ES-I3 (cell line): Measurements from ENCODE around the gene WWP2.
"Not testable (repeated sequence)": the region's sequence is repeated elsewhere in the genome, so short reads cannot be mapped to it uniquely, and the experiment has no call there.

ENCODE experiments used
- H3K36me3 ChIP-seq: 2 replicates; pipeline ENCODE4 v1.6.1; 2013; ENCODE audit warnings: mild to moderate bottlenecking, low read length, control low read depth, moderate library complexity; ENCODE audit not compliant: insufficient read depth
- H3K4me1 ChIP-seq: 2 replicates; pipeline ENCODE4 v1.6.1; 2013; ENCODE audit warnings: mild to moderate bottlenecking, control low read depth, low read length; ENCODE audit not compliant: insufficient read depth
- H3K9ac ChIP-seq: 2 replicates; pipeline ENCODE4 v1.6.1; 2013; ENCODE audit warnings: low read depth, mild to moderate bottlenecking, low read length, moderate library complexity
- H3K9me3 ChIP-seq: 2 replicates; pipeline ENCODE4 v1.6.1; 2013; ENCODE audit warnings: mild to moderate bottlenecking, low read length, moderate library complexity; ENCODE audit not compliant: control insufficient read depth, insufficient read depth

WWP2 gene

GRCh38 chr16:69839240-69839688 is 77.1 kb downstream of the WWP2 start:
- H3K9me3 ChIP-seq, result no peaks in the 10 kb centered on the region
- no peaks in the 10 kb centered on the region for H3K36me3 ChIP-seq
- H3K4me1 ChIP-seq, result peaks cover 1% of the 10 kb centered on the region; the same call in 1 of the 2 replicates
- no peak overlapping the region for H3K9ac ChIP-seq

DNA sequence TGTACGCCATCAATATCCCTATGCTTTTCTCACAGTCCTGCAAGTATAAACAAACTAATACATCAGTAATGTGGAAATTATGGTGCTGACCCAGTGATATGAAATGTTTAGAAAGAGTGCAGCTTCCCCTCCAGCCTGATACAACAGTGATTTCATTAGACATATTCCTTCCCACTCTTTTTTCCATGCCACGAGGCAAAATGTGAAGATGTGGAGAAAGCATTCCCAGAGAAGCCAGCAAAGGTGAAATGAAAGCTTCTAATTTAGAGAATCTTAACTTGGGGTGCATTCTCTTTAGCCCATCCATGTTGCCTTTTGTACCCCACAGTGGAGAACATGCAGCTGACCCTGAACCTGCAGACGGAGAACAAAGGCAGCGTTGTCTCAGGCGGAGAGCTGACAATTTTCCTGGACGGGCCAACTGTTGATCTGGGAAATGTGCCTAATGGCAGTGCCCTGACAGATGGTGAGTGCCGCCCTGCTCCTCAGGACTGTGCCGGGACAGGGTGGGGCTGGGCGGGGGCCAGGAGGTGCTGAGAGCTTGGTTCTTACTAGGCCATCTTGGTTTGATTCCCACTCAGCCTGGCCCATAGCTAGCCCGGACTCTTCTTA is 77.8 kb downstream of the WWP2 start:
- peaks cover 8% of the 10 kb centered on the region for H3K4me1 ChIP-seq
- no peak overlapping the region for H3K9ac ChIP-seq
- H3K9me3 ChIP-seq, result no peaks in the 10 kb centered on the region
- H3K36me3 ChIP-seq, result no peaks in the 10 kb centered on the region

GRCh38 chr16:69840975-69841374 is 78.8 kb downstream of the WWP2 start:
- Histone ChIP-seq H3K9me3 (no peaks in the 10 kb centered on the region), H3K4me1 (peaks cover 14% of the 10 kb centered on the region), H3K9ac (no peak overlapping the region), H3K36me3 (no peaks in the 10 kb centered on the region)

DNA sequence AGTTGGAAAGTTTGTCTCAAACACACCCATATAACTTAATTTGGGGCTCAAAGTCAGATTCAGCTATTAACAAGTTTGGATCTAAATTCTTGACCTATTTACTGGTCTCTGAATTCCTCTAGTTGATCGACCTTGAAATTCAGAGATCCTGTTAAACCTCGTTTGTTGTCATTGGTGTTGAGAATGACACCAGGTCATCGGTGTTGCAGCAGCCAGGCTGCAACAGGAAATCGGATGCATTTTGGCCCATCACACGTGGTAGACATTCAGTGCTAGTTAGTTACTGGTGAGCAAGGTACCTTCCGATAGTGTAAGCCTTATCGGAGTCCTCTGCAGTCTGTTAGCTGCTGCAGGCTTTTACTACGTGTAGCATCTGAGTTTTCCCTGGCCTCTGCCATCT is 82.3 kb downstream of the WWP2 start:
- Histone ChIP-seq H3K4me1 (peaks cover 14% of the 10 kb centered on the region), H3K9me3 (no peaks in the 10 kb centered on the region), H3K36me3 (no peaks in the 10 kb centered on the region; the same call in 1 of the 2 replicates), H3K9ac (no peak overlapping the region)

DNA sequence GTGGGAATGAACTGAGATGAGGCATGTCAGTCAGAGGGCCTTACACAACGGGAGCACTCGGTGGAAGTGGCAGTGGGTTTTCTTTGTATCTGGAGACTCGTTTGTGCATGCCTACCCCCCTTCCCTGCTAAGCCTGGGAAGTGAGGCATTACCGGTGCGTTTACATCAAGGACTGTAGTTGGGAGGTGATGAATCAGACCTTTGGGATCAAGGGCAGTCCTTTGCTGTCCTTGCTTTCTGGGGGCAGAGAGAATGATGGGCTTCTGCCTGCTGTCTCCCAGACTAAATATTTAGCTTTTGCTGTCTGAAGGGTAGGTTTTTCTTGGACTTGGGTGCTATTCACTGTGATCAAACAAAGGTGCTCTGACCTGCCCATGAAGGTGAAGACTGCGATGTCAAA is 83.0 kb downstream of the WWP2 start:
- Histone ChIP-seq H3K36me3 (no peaks in the 10 kb centered on the region; the same call in 1 of the 2 replicates), H3K4me1 (peaks cover 14% of the 10 kb centered on the region), H3K9me3 (no peaks in the 10 kb centered on the region), H3K9ac (no peak overlapping the region)

GRCh38 chr16:69847643-69848042 is 85.5 kb downstream of the WWP2 start:
- Histone ChIP-seq H3K9me3 (no peaks in the 10 kb centered on the region), H3K9ac (no peak overlapping the region), H3K4me1 (peaks cover 14% of the 10 kb centered on the region), H3K36me3 (no peaks in the 10 kb centered on the region; the same call in 1 of the 2 replicates)

GRCh38 chr16:69848637-69849545 is 86.8 kb downstream of the WWP2 start:
- H3K9ac ChIP-seq, result no peak overlapping the region
- H3K36me3 ChIP-seq, result no peaks in the 10 kb centered on the region; the same call in 1 of the 2 replicates
- peaks cover 14% of the 10 kb centered on the region for H3K4me1 ChIP-seq

GRCh38 chr16:69851491-69852240 is 89.5 kb downstream of the WWP2 start:
- Histone ChIP-seq H3K9ac (no peak overlapping the region), H3K36me3 (no peaks in the 10 kb centered on the region; the same call in 1 of the 2 replicates), H3K4me1 (no peaks in the 10 kb centered on the region; the same call in 1 of the 2 replicates), H3K9me3 (no peaks in the 10 kb centered on the region)

More at GRCh38 chr16:69848637-69849545, 86.8 kb downstream of the WWP2 start:
- H3K9me3 ChIP-seq, result no peaks in the 10 kb centered on the region

- Histone ChIP-seq H3K4me1 (no peaks in the 10 kb centered on the region; the same call in 1 of the 2 replicates), H3K9ac (no peak overlapping the region), H3K9me3 (no peaks in the 10 kb centered on the region), H3K36me3 (no peaks in the 10 kb centered on the region; the same call in 1 of the 2 replicates)
Measured at GRCh38 chr16:69852815-69853214, 90.7 kb downstream of the WWP2 start.

GRCh38 chr16:69853481-69853880 is 91.3 kb downstream of the WWP2 start:
- H3K9me3 ChIP-seq, result no peaks in the 10 kb centered on the region
- H3K4me1 ChIP-seq, result no peaks in the 10 kb centered on the region; the same call in 1 of the 2 replicates
- H3K9ac ChIP-seq, result no peak overlapping the region
- H3K36me3 ChIP-seq, result no peaks in the 10 kb centered on the region

DNA sequence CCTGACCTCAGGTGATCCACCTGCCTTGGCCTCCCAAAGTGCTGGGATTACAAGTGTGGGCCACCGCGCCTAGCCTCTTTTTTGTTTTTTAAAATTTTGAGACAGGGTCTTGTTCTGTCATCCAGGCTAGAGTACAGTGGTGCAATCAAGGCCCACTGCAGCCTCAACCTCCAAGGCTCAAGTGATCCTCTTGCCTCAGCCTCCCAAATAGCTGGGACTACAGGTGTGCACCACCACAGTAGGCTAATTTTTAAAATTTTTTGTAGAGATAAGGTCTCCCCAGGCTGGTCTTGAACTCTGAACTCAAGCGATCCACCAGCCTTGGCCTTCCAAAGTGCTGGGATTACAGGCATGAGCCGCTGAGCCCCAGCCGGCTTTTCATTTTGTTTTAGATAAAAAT is 92.6 kb downstream of the WWP2 start:
- not testable (repeated sequence) for H3K9me3 ChIP-seq, H3K36me3 ChIP-seq, H3K9ac ChIP-seq, H3K4me1 ChIP-seq

DNA sequence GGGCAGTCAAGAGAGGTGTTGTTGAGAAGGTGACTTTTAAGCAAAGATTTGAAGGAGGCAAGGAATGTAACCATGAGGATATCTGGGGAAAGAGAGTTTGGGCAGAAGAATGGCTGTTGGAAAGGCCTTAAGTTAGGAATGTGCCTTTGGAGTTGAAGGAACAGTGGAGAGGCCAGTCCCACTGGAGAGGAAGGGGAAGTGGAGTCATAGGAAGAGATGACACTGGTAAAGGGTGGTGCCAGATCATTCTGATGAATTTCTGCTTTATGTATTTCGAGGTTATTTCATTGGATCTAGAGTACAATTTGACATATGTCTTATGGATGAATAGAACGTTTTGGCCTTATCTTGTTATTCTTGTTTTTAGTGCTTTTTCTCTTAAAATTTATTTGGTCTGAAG is 93.5 kb downstream of the WWP2 start:
- Histone ChIP-seq H3K4me1 (no peaks in the 10 kb centered on the region), H3K9me3 (no peaks in the 10 kb centered on the region), H3K9ac (no peak overlapping the region), H3K36me3 (no peaks in the 10 kb centered on the region)

GRCh38 chr16:69858191-69859104 is 96.3 kb downstream of the WWP2 start:
- Histone ChIP-seq H3K9ac (no peak overlapping the region), H3K9me3 (no peaks in the 10 kb centered on the region), H3K36me3 (no peaks in the 10 kb centered on the region), H3K4me1 (no peaks in the 10 kb centered on the region)
